Measurements from ENCODE around the gene CDH4.

Gene CDH4

GRCh38 chr20:61934716-61935530 is 682.9 kb downstream of the CDH4 start:
- no peak overlapping the region for H3K4me3 ChIP-seq (ENCODE audit: low read depth, low read length)
- no peak for DNase-seq (ENCODE audit: low read depth)
- no peak for TF ChIP-seq CTCF (IDR thresholded peaks at IDR 0.05; ENCODE audit: control insufficient read depth, extremely low read depth, insufficient read depth)

GRCh38 chr20:61935926-61936700 is 684.1 kb downstream of the CDH4 start:
- H3K4me3 ChIP-seq (ENCODE audit: low read depth, low read length) = no peak overlapping the region
- DNase-seq (ENCODE audit: low read depth) = no peak
- no peak for TF ChIP-seq CTCF (IDR thresholded peaks at IDR 0.05; ENCODE audit: control insufficient read depth, extremely low read depth, insufficient read depth)

GRCh38 chr20:61936701-61937131 is 684.7 kb downstream of the CDH4 start:
- H3K4me3 ChIP-seq (ENCODE audit: low read depth, low read length) = no peak overlapping the region
- DNase-seq (ENCODE audit: low read depth) = no peak
- TF ChIP-seq CTCF (IDR thresholded peaks at IDR 0.05; ENCODE audit: control insufficient read depth, extremely low read depth, insufficient read depth) = no peak

- no peak for TF ChIP-seq CTCF (IDR thresholded peaks at IDR 0.05; ENCODE audit: control insufficient read depth, extremely low read depth, insufficient read depth)
- no peak for DNase-seq (ENCODE audit: low read depth)
- no peak overlapping the region for H3K4me3 ChIP-seq (ENCODE audit: low read depth, low read length)
Observed at GRCh38 chr20:61937146-61937962, 685.3 kb downstream of the CDH4 start.

- H3K4me3 ChIP-seq (ENCODE audit: low read depth, low read length) = no peak overlapping the region
- DNase-seq (ENCODE audit: low read depth) = no peak
- no peak for TF ChIP-seq CTCF (IDR thresholded peaks at IDR 0.05; ENCODE audit: control insufficient read depth, extremely low read depth, insufficient read depth)
Observed at GRCh38 chr20:61937963-61938838, 686.1 kb downstream of the CDH4 start.

Measured in LNCaP clone FGC (cell line).